Tibial nerve (tissue), 4 donors: ENCODE results near the gene SLC37A1. TPM values are rescaled to one million over a fixed set of nuclear protein-coding genes. Genes with fewer than 3 reads are reported as not detected.
A peak's percentile ranks its signal among the peaks of the same experiment; 100 is the strongest.

ENCODE experiments used
- DNase-seq, 2 donors: peaks; one replicate each; pipeline ENCODE4 v3.0.0-alpha.2; 2019; ENCODE audit warnings: low spot score in 2 of 2
- H3K27ac ChIP-seq, 4 donors: fragments of 200-600 bp; sonication (generic) in 3 of 4; one replicate each; pipeline ENCODE4 v1.5.1; 2017 to 2019; ENCODE audit warnings: mild to moderate bottlenecking in 1 of 4
- H3K27me3 ChIP-seq, 2 donors: fragments of 200-600 bp; sonication (generic) in 1 of 2; one replicate each; pipeline versions ENCODE4 v1.5.1 to v1.6.0; 2017 to 2019
- H3K36me3 ChIP-seq, 3 donors: fragments of 200-600 bp; sonication (generic); one replicate each; pipeline ENCODE4 v1.5.1; 2018 to 2019
- H3K4me1 ChIP-seq, 4 donors: fragments of 200-600 bp; sonication (generic) in 3 of 4; one replicate each; pipeline ENCODE4 v1.5.1; 2017 to 2019
- H3K4me3 ChIP-seq, 4 donors: fragments of 200-600 bp; sonication (generic) in 3 of 4; one replicate each; pipeline ENCODE4 v1.5.1; 2017 to 2019; ENCODE audit warnings: mild to moderate bottlenecking in 1 of 4, moderate library complexity in 1 of 4
- H3K9me3 ChIP-seq, 4 donors: fragments of 200-600 bp; sonication (generic) in 3 of 4; one replicate each; pipeline ENCODE4 v1.5.1; 2017 to 2019
- EP300 ChIP-seq, 2 donors: sonication (generic); formaldehyde crosslinking; IDR thresholded peaks; one replicate each; pipeline ENCODE4 v1.6.1; 2017; ENCODE audit warnings: antibody characterized with exemption in 2 of 2, mild to moderate bottlenecking in 1 of 2
- POLR2A ChIP-seq, 2 donors: fragments of 450-650 bp; IDR thresholded peaks; one replicate each; pipeline ENCODE4 v1.6.1; 2017; ENCODE audit warnings: antibody characterized with exemption in 2 of 2, mild to moderate bottlenecking in 2 of 2, moderate library complexity in 2 of 2
- whole genome bisulfite sequencing, 2 donors: methylation state at CpG; one replicate each; pipeline ENCODE4 v1.1.5; 2018; 5-methylcytosine and 5-hydroxymethylcytosine counted together
- total RNA-seq, 4 donors: library from RNA; depleted of rRNA; stranded (reverse); fragments of >200 nt; gene quantifications; one replicate each; pipeline ENCODE4 v1.1.0, GENCODE V29; 2016
- TF ChIP-seq, protein P1 (sequence below), 5 experiments: fragments of 200-600 bp in 3 of 5; fragments of 450-650 bp in 2 of 5; sonication (generic) in 3 of 5; IDR thresholded peaks; one replicate each; pipeline ENCODE4 v1.5.1; 2016 to 2019; ENCODE audit warnings: antibody characterized with exemption in 5 of 5, mild to moderate bottlenecking in 3 of 5, moderate library complexity in 2 of 5

Gene SLC37A1
- total RNA-seq, 4 donors from 2014 or later: 4.4 to 6.7 (median 5.0) TPM

GRCh38 chr21:42615924-42616323 lies 102.3 kb downstream of the SLC37A1 start:
- H3K27me3 ChIP-seq: peaks cover 0 to 36% of the 10 kb centered on the region in 2 donors
- H3K27ac ChIP-seq: no peak overlapping the region
- no peak overlapping the region for H3K4me3 ChIP-seq
- H3K9me3 ChIP-seq: peaks cover 0 to 15% (median 0%) of the 10 kb centered on the region in 4 donors
- peaks cover 0 to 24% (median 3%) of the 10 kb centered on the region in 4 donors for H3K4me1 ChIP-seq
- no peak for TF ChIP-seq EP300 (IDR thresholded peaks at IDR 0.05)
- TF ChIP-seq, protein P1, sequence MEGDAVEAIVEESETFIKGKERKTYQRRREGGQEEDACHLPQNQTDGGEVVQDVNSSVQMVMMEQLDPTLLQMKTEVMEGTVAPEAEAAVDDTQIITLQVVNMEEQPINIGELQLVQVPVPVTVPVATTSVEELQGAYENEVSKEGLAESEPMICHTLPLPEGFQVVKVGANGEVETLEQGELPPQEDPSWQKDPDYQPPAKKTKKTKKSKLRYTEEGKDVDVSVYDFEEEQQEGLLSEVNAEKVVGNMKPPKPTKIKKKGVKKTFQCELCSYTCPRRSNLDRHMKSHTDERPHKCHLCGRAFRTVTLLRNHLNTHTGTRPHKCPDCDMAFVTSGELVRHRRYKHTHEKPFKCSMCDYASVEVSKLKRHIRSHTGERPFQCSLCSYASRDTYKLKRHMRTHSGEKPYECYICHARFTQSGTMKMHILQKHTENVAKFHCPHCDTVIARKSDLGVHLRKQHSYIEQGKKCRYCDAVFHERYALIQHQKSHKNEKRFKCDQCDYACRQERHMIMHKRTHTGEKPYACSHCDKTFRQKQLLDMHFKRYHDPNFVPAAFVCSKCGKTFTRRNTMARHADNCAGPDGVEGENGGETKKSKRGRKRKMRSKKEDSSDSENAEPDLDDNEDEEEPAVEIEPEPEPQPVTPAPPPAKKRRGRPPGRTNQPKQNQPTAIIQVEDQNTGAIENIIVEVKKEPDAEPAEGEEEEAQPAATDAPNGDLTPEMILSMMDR (IDR thresholded peaks at IDR 0.05): no peak
- no peak for TF ChIP-seq POLR2A (IDR thresholded peaks at IDR 0.05)
- WGBS, 2 donors: 61 to 62% methylated on average over 3 of the region's 3 CpGs
- no peaks in the 10 kb centered on the region for H3K36me3 ChIP-seq
- no peak for DNase-seq

- TF ChIP-seq POLR2A (IDR thresholded peaks at IDR 0.05) (no peak), EP300 (IDR thresholded peaks at IDR 0.05) (no peak)
- TF ChIP-seq, protein P1 (IDR thresholded peaks at IDR 0.05): no peak
- H3K9me3 ChIP-seq: peaks cover 0 to 12% (median 0%) of the 10 kb centered on the region in 4 donors
- H3K4me1 ChIP-seq: peaks cover 0 to 29% (median 3%) of the 10 kb centered on the region in 4 donors
- H3K27me3 ChIP-seq: peaks cover 0 to 36% of the 10 kb centered on the region in 2 donors
- no peaks in the 10 kb centered on the region for H3K36me3 ChIP-seq
- WGBS, 2 donors: 14 to 17% methylated on average over 18 of the region's 18 CpGs
- H3K27ac ChIP-seq: peak overlapping the region in 1 of 4 donors; percentile 59
- peak overlapping the region in 3 of 4 donors; percentile 14 to 39 (median 32) for H3K4me3 ChIP-seq
- DNase-seq: no peak
Measured at GRCh38 chr21:42616446-42616845, 102.8 kb downstream of the SLC37A1 start.

- Histone ChIP-seq H3K27me3 (peaks cover 0 to 36% of the 10 kb centered on the region in 2 donors), H3K9me3 (peaks cover 0 to 7% (median 0%) of the 10 kb centered on the region in 4 donors), H3K36me3 (no peaks in the 10 kb centered on the region), H3K4me1 (peaks cover 0 to 31% (median 3%) of the 10 kb centered on the region in 4 donors), H3K27ac (peak overlapping the region in 1 of 4 donors; percentile 59), H3K4me3 (no peak overlapping the region)
- DNase-seq: no peak
- TF ChIP-seq, protein P1 (IDR thresholded peaks at IDR 0.05): no peak
- TF ChIP-seq POLR2A (IDR thresholded peaks at IDR 0.05): no peak
- TF ChIP-seq EP300 (IDR thresholded peaks at IDR 0.05): no peak
- 70 to 84% methylated on average over 14 to 16 of the region's 21 CpGs for WGBS, 2 donors
Measured at GRCh38 chr21:42616941-42617340, 103.3 kb downstream of the SLC37A1 start.

- no peaks in the 10 kb centered on the region for H3K36me3 ChIP-seq
Measured at GRCh38 chr21:42617486-42617885, 103.8 kb downstream of the SLC37A1 start.

GRCh38 chr21:42618707-42619102 lies 105.1 kb downstream of the SLC37A1 start:
- TF ChIP-seq POLR2A (IDR thresholded peaks at IDR 0.05) (no peak), EP300 (IDR thresholded peaks at IDR 0.05) (no peak)
- TF ChIP-seq, protein P1 (IDR thresholded peaks at IDR 0.05): no peak
- WGBS, 2 donors: 85 to 89% methylated on average over 3 of the region's 3 CpGs
- no peak for DNase-seq
- no peak overlapping the region for H3K4me3 ChIP-seq
- H3K4me1 ChIP-seq: peaks cover 0 to 31% (median 3%) of the 10 kb centered on the region in 4 donors
- H3K27ac ChIP-seq: peak overlapping the region in 1 of 4 donors; percentile 53
- no peaks in the 10 kb centered on the region for H3K9me3 ChIP-seq
- H3K36me3 ChIP-seq: no peaks in the 10 kb centered on the region
- peaks cover 0 to 36% of the 10 kb centered on the region in 2 donors for H3K27me3 ChIP-seq

More at GRCh38 chr21:42617486-42617885, 103.8 kb downstream of the SLC37A1 start:
- DNase-seq: no peak
- H3K4me3 ChIP-seq: no peak overlapping the region
- H3K9me3 ChIP-seq: peaks cover 0 to 2% (median 0%) of the 10 kb centered on the region in 4 donors
- peaks cover 0 to 31% (median 3%) of the 10 kb centered on the region in 4 donors for H3K4me1 ChIP-seq
- peak overlapping the region in 1 of 4 donors; percentile 59 for H3K27ac ChIP-seq
- TF ChIP-seq EP300 (IDR thresholded peaks at IDR 0.05) (no peak), POLR2A (IDR thresholded peaks at IDR 0.05) (no peak)
- TF ChIP-seq, protein P1 (IDR thresholded peaks at IDR 0.05): no peak
- WGBS, 2 donors: 47 to 72% methylated on average over 14 to 19 of the region's 23 CpGs
- H3K27me3 ChIP-seq: peaks cover 0 to 36% of the 10 kb centered on the region in 2 donors
